Measurements from ENCODE around the gene DCST1.

The DCST1 gene

GRCh38 chr1:155060736-155061135 lies 27.1 kb downstream of the DCST1 start:
- peaks cover 0 to 40% (median 24%) of the 10 kb centered on the region in 4 experiments for H3K36me3 ChIP-seq (ENCODE audit: control insufficient read depth in 4 of 4, insufficient read depth in 4 of 4, low read length in 3 of 4)
- no peaks in the 10 kb centered on the region for H3K27me3 ChIP-seq (replicated peaks in 2 of 5; ENCODE audit: control insufficient read depth in 4 of 5, insufficient read depth in 5 of 5, low read length in 4 of 5)
- ChIA-PET POLR2A (interaction anchor here (1.4 kb wide), 1 partner anchor 9 kb away, joined by 3 read pairs; no protein-coding TSS in a partner anchor), CTCF (interaction anchor here (0.8 to 22.6 kb wide), 21 partner anchors 15 to 500 kb away, joined by 3 to 368 read pairs (median 4); partner anchors contain the start of genes ADAM15, DCST1, DCST2 and EFNA3)
- H3K27ac ChIP-seq (ENCODE audit: insufficient read depth in 1 of 2, low read depth in 1 of 2, low read length in 2 of 2, poor library complexity in 1 of 2, severe bottlenecking in 2 of 2) = no peak overlapping the region
- no peaks in the 10 kb centered on the region for H3K9me3 ChIP-seq (ENCODE audit: control extremely low read depth in 1 of 5, control insufficient read depth in 4 of 5, insufficient read depth in 2 of 5, low read depth in 1 of 5, low read length in 4 of 5)
- H3K4me3 ChIP-seq (ENCODE audit: control insufficient read depth in 1 of 7, extremely low read depth in 1 of 7, insufficient read depth in 4 of 7, low read depth in 2 of 7, low read length in 6 of 7) = no peak overlapping the region
- WGBS (ENCODE audit: insufficient coverage) = 97% methylated on average over 6 of the region's 8 CpGs
- peaks cover 0 to 29% (median 27%) of the 10 kb centered on the region in 4 experiments for H3K4me1 ChIP-seq (ENCODE audit: control extremely low read depth in 1 of 4, control insufficient read depth in 4 of 4, insufficient read depth in 4 of 4, low read length in 3 of 4)
- DNase-seq = no peak

DNA sequence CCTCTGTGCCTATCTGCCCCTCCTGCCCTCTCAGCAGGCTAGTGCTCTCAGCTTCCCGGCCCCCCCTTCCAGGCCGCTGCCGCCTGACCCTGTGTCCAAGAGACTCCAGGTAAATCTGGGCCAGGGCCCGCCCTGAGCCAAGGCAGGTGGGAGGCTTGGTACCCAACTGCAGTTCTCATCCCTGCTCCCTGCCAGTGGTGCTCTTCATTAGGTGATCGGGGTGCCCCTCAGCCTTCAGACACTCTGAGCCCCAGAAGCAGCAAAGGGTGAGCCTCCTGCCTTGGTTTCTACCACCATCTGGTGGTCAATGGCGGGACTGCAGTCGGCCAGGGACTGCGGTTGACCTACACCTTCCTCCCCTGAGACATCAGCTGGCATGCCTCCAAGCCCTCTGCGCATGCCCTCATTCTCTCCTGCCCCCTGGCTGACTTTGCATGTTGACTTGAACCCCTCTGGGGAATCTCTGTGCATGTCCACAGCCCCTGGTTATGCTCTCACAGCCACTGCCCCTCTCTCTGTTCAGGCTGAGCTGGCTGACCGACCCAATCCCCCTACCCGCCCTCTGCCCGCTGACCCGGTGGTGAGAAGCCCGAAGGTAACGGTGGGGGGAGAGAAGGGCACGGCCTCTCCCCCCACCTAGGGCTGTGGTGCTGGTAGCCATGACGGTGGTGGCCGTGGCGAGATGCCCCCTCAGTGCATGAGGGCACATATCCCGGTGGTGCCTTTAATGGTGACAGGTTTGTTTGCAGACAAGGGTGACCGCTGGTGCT lies 27.9 kb downstream of the DCST1 start:
- peak; percentile 88 to 93 (median 89) for DNase-seq
- Histone ChIP-seq H3K27me3 (replicated peaks in 2 of 5; ENCODE audit: control insufficient read depth in 4 of 5, insufficient read depth in 5 of 5, low read length in 4 of 5) (no peaks in the 10 kb centered on the region), H3K36me3 (ENCODE audit: control insufficient read depth in 4 of 4, insufficient read depth in 4 of 4, low read length in 3 of 4) (peaks cover 0 to 31% (median 20%) of the 10 kb centered on the region in 4 experiments), H3K4me1 (ENCODE audit: control extremely low read depth in 1 of 4, control insufficient read depth in 4 of 4, insufficient read depth in 4 of 4, low read length in 3 of 4) (peaks cover 0 to 29% (median 27%) of the 10 kb centered on the region in 4 experiments), H3K27ac (ENCODE audit: insufficient read depth in 1 of 2, low read depth in 1 of 2, low read length in 2 of 2, poor library complexity in 1 of 2, severe bottlenecking in 2 of 2) (no peak overlapping the region), H3K9me3 (ENCODE audit: control extremely low read depth in 1 of 5, control insufficient read depth in 4 of 5, insufficient read depth in 2 of 5, low read depth in 1 of 5, low read length in 4 of 5) (no peaks in the 10 kb centered on the region), H3K4me3 (ENCODE audit: control insufficient read depth in 1 of 7, extremely low read depth in 1 of 7, insufficient read depth in 4 of 7, low read depth in 2 of 7, low read length in 6 of 7) (no peak overlapping the region)
- WGBS (ENCODE audit: insufficient coverage) = 40% methylated on average over 13 of the region's 21 CpGs
- ChIA-PET CTCF (interaction anchor here (0.8 to 22.6 kb wide), 24 partner anchors 8 to 590 kb away, joined by 3 to 368 read pairs (median 4); partner anchors contain the start of genes ADAM15, DCST1, DCST2 and EFNA3), POLR2A (interaction anchor here (1.4 kb wide), 1 partner anchor 9 kb away, joined by 3 read pairs; no protein-coding TSS in a partner anchor)

GRCh38 chr1:155062151-155062686 lies 28.6 kb downstream of the DCST1 start:
- ChIA-PET POLR2A (interaction anchor here (1.4 to 1.9 kb wide), 2 partner anchors 10 to 22 kb away, joined by 3 to 10 read pairs; no protein-coding TSS in a partner anchor), CTCF (interaction anchor here (0.8 to 22.6 kb wide), 18 partner anchors 7 to 591 kb away, joined by 3 to 368 read pairs (median 3); partner anchors contain the start of genes ADAM15, DCST1, DCST2 and EFNA3)
- H3K9me3 ChIP-seq (ENCODE audit: control extremely low read depth in 1 of 5, control insufficient read depth in 4 of 5, insufficient read depth in 2 of 5, low read depth in 1 of 5, low read length in 4 of 5) = no peaks in the 10 kb centered on the region
- H3K4me1 ChIP-seq (ENCODE audit: control extremely low read depth in 1 of 4, control insufficient read depth in 4 of 4, insufficient read depth in 4 of 4, low read length in 3 of 4) = peaks cover 0 to 29% (median 27%) of the 10 kb centered on the region in 4 experiments
- H3K4me3 ChIP-seq (ENCODE audit: control insufficient read depth in 1 of 7, extremely low read depth in 1 of 7, insufficient read depth in 4 of 7, low read depth in 2 of 7, low read length in 6 of 7) = no peak overlapping the region
- DNase-seq = no peak
- peaks cover 0 to 26% (median 17%) of the 10 kb centered on the region in 4 experiments for H3K36me3 ChIP-seq (ENCODE audit: control insufficient read depth in 4 of 4, insufficient read depth in 4 of 4, low read length in 3 of 4)
- no peak overlapping the region for H3K27ac ChIP-seq (ENCODE audit: insufficient read depth in 1 of 2, low read depth in 1 of 2, low read length in 2 of 2, poor library complexity in 1 of 2, severe bottlenecking in 2 of 2)
- 92% methylated on average over 22 of the region's 29 CpGs for WGBS (ENCODE audit: insufficient coverage)
- no peaks in the 10 kb centered on the region for H3K27me3 ChIP-seq (replicated peaks in 2 of 5; ENCODE audit: control insufficient read depth in 4 of 5, insufficient read depth in 5 of 5, low read length in 4 of 5)

DNA sequence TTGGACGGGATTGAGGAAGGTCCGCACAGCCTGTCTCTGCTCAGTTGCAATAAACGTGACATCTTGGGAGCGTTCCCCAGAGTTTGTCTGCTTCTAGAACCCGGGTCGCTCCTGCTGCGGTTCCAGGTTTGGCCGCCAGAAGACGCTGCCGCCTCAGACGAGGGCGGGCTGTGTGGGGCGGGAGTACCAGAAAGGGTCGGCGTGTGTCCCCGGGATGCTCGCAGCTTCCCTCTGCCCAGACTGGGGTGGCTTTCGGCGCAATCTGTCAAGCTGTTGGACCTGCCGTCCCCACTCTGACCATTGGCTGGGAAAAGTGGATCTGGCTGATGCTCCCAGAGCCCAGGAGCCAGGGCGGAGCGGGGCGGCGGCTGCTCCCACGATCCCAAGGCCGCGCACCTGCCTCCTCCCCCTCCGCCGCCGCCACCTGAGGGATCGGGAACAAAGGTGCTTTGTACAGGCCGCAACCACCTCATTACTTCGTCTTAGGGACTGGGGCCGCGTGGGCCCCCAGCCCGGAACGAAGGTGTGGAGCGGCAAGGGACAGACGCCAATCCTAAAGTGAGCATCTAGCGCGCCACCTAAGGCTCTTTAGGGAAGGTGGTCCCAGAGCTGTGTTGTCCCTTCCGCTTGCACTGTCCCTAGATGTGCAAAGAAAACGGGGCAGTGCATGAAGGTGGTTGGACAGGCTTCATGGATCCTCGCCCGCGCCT lies 29.2 kb downstream of the DCST1 start:
- peak; percentile 51 to 75 (median 71) for DNase-seq
- CTCF ChIA-PET = interaction anchor here (0.9 to 22.6 kb wide), 7 partner anchors 13 to 53 kb away, joined by 3 to 368 read pairs (median 5); partner anchors contain the start of genes ADAM15 and EFNA3

GRCh38 chr1:155063550-155064110 lies 30.0 kb downstream of the DCST1 start, which contains the start of gene EFNA4:
EFNA4 (plus strand) TSS chr1:155063740; CDS start chr1:155063824, 84 bp downstream.
- Histone ChIP-seq H3K4me3 (ENCODE audit: control insufficient read depth in 1 of 7, extremely low read depth in 1 of 7, insufficient read depth in 4 of 7, low read depth in 2 of 7, low read length in 6 of 7) (peak within 1 kb of the TSS; percentile 44 to 88 (median 76)), H3K9me3 (ENCODE audit: control extremely low read depth in 1 of 5, control insufficient read depth in 4 of 5, insufficient read depth in 2 of 5, low read depth in 1 of 5, low read length in 4 of 5) (no peaks in the 10 kb centered on the region), H3K27ac (ENCODE audit: insufficient read depth in 1 of 2, low read depth in 1 of 2, low read length in 2 of 2, poor library complexity in 1 of 2, severe bottlenecking in 2 of 2) (peak within 1 kb of the TSS in 1 of 2 experiments; percentile 34), H3K27me3 (replicated peaks in 2 of 5; ENCODE audit: control insufficient read depth in 4 of 5, insufficient read depth in 5 of 5, low read length in 4 of 5) (no peaks in the 10 kb centered on the region), H3K36me3 (ENCODE audit: control insufficient read depth in 4 of 4, insufficient read depth in 4 of 4, low read length in 3 of 4) (peaks cover 0 to 13% (median 7%) of the 10 kb centered on the region in 4 experiments), H3K4me1 (ENCODE audit: control extremely low read depth in 1 of 4, control insufficient read depth in 4 of 4, insufficient read depth in 4 of 4, low read length in 3 of 4) (peaks cover 0 to 29% (median 27%) of the 10 kb centered on the region in 4 experiments)
- CTCF ChIA-PET = interaction anchor here (0.9 to 22.6 kb wide), 7 partner anchors 12 to 53 kb away, joined by 3 to 368 read pairs (median 5); partner anchors contain the start of genes ADAM15 and EFNA3
- POLR2A ChIA-PET = interaction anchor here (0.6 to 1.9 kb wide), 2 partner anchors 21 to 67 kb away, joined by 3 to 10 read pairs; no protein-coding TSS in a partner anchor
- peak; percentile 88 to 95 (median 95) for DNase-seq
- 0% methylated on average over 13 of the region's 57 CpGs for WGBS (ENCODE audit: insufficient coverage)

More for the DNA sequence above, 29.2 kb downstream of the DCST1 start:
- Histone ChIP-seq H3K4me3 (ENCODE audit: control insufficient read depth in 1 of 7, extremely low read depth in 1 of 7, insufficient read depth in 4 of 7, low read depth in 2 of 7, low read length in 6 of 7) (peak overlapping the region in 6 of 7 experiments; percentile 44 to 88 (median 76)), H3K27me3 (replicated peaks in 2 of 5; ENCODE audit: control insufficient read depth in 4 of 5, insufficient read depth in 5 of 5, low read length in 4 of 5) (no peaks in the 10 kb centered on the region), H3K4me1 (ENCODE audit: control extremely low read depth in 1 of 4, control insufficient read depth in 4 of 4, insufficient read depth in 4 of 4, low read length in 3 of 4) (peaks cover 0 to 29% (median 27%) of the 10 kb centered on the region in 4 experiments), H3K36me3 (ENCODE audit: control insufficient read depth in 4 of 4, insufficient read depth in 4 of 4, low read length in 3 of 4) (peaks cover 0 to 20% (median 11%) of the 10 kb centered on the region in 4 experiments), H3K27ac (ENCODE audit: insufficient read depth in 1 of 2, low read depth in 1 of 2, low read length in 2 of 2, poor library complexity in 1 of 2, severe bottlenecking in 2 of 2) (no peak overlapping the region), H3K9me3 (ENCODE audit: control extremely low read depth in 1 of 5, control insufficient read depth in 4 of 5, insufficient read depth in 2 of 5, low read depth in 1 of 5, low read length in 4 of 5) (no peaks in the 10 kb centered on the region)
- POLR2A ChIA-PET = interaction anchor here (0.6 to 1.9 kb wide), 2 partner anchors 22 to 68 kb away, joined by 3 to 10 read pairs; no protein-coding TSS in a partner anchor
- WGBS (ENCODE audit: insufficient coverage) = 13% methylated on average over 35 of the region's 46 CpGs
